Neuronal stem cell (in vitro differentiated cells): ENCODE results near the gene FOXL3.

ENCODE experiments used
- DNase-seq: peaks from one replicate; pipeline ENCODE4 v3.0.0-alpha.2; 2013; ENCODE audit warnings: low spot score
- H2AFZ ChIP-seq: one replicate; pipeline ENCODE4 v1.6.1; 2013; ENCODE audit warnings: mild to moderate bottlenecking, low read length, inconsistent platforms
- H2AK5ac ChIP-seq: 2 replicates; pipeline ENCODE4 v1.6.1; 2013; ENCODE audit warnings: low read depth, mild to moderate bottlenecking, inconsistent platforms, low read length, moderate library complexity, mixed read lengths
- H2BK120ac ChIP-seq: 2 replicates; pipeline ENCODE4 v1.6.1; 2013; ENCODE audit warnings: low read depth, mild to moderate bottlenecking, inconsistent platforms, low read length, moderate library complexity, mixed read lengths
- H2BK12ac ChIP-seq: one replicate; pipeline ENCODE4 v1.6.1; 2013; ENCODE audit warnings: low read length, inconsistent platforms
- H2BK15ac ChIP-seq: 2 replicates; pipeline ENCODE4 v1.6.1; 2013; ENCODE audit warnings: mild to moderate bottlenecking, low read length, inconsistent platforms, mixed read lengths
- H2BK5ac ChIP-seq: one replicate; pipeline ENCODE4 v1.6.1; 2013; ENCODE audit warnings: inconsistent platforms, mild to moderate bottlenecking, low read length, moderate library complexity
- H3K14ac ChIP-seq: one replicate; pipeline ENCODE4 v1.6.1; 2013; ENCODE audit warnings: low read length, inconsistent platforms
- H3K18ac ChIP-seq: 2 replicates; pipeline ENCODE4 v1.6.1; 2013; ENCODE audit warnings: low read length, inconsistent platforms
- H3K23ac ChIP-seq: 2 replicates; pipeline ENCODE4 v1.6.1; 2013; ENCODE audit warnings: low read depth, mild to moderate bottlenecking, mixed read lengths, low read length, inconsistent platforms; ENCODE audit not compliant: poor library complexity
- H3K27ac ChIP-seq: replicated peaks from 3 replicates; pipeline ENCODE4 v1.5.1; 2013; ENCODE audit warnings: low read length, inconsistent platforms
- H3K27me3 ChIP-seq, 3 experiments: 2 replicates each; pipeline ENCODE4 v1.6.1; 2013; ENCODE audit warnings: low read length in 3 of 3, mild to moderate bottlenecking in 2 of 3, inconsistent platforms in 1 of 3, low read depth in 1 of 3, mixed read lengths in 1 of 3, moderate library complexity in 1 of 3; ENCODE audit not compliant: control insufficient read depth in 3 of 3, insufficient read depth in 3 of 3
- H3K36me3 ChIP-seq, 2 donors: replicated peaks in 1 of 2; 2 replicates each; pipeline ENCODE4 v1.6.1; 2013; ENCODE audit warnings: low read length in 2 of 2; ENCODE audit not compliant: control insufficient read depth in 2 of 2, insufficient read depth in 2 of 2
- H3K4ac ChIP-seq: 2 replicates; pipeline ENCODE4 v1.6.1; 2013; ENCODE audit warnings: inconsistent platforms, mild to moderate bottlenecking, low read length, moderate library complexity
- H3K4me1 ChIP-seq, 2 donors: 1 replicate in 1 of 2; 2 replicates in 1 of 2; pipeline ENCODE4 v1.6.1; 2013; ENCODE audit warnings: low read length in 2 of 2, low read depth in 1 of 2; ENCODE audit not compliant: control insufficient read depth in 2 of 2, insufficient read depth in 1 of 2
- H3K4me2 ChIP-seq: one replicate; pipeline ENCODE4 v1.6.1; 2013; ENCODE audit warnings: mild to moderate bottlenecking, low read length, inconsistent platforms; ENCODE audit not compliant: insufficient read depth, poor library complexity, severe bottlenecking
- H3K4me3 ChIP-seq, 2 donors: 2 replicates each; pipeline ENCODE4 v1.5.1; 2013; ENCODE audit warnings: low read length in 2 of 2, mild to moderate bottlenecking in 2 of 2, inconsistent platforms in 1 of 2, moderate library complexity in 1 of 2
- H3K79me1 ChIP-seq: one replicate; pipeline ENCODE4 v1.6.1; 2013; ENCODE audit warnings: low read depth, mild to moderate bottlenecking, inconsistent platforms, low read length, moderate library complexity
- H3K9ac ChIP-seq: one replicate; pipeline ENCODE4 v1.6.1; 2013; ENCODE audit warnings: mild to moderate bottlenecking, low read depth, low read length, inconsistent platforms; ENCODE audit not compliant: poor library complexity
- H3K9me3 ChIP-seq, 2 donors: replicated peaks in 1 of 2; 2 replicates each; pipeline versions ENCODE3 to v1.6.1; 2013; ENCODE audit warnings: low read length in 2 of 2, mild to moderate bottlenecking in 2 of 2, inconsistent platforms in 1 of 2, low read depth in 1 of 2, mixed read lengths in 1 of 2, moderate library complexity in 1 of 2; ENCODE audit not compliant: control insufficient read depth in 2 of 2, insufficient read depth in 1 of 2
- H4K8ac ChIP-seq: one replicate; pipeline ENCODE4 v1.6.1; 2013; ENCODE audit warnings: low read depth, mild to moderate bottlenecking, inconsistent platforms, low read length, moderate library complexity
- H4K91ac ChIP-seq: one replicate; pipeline ENCODE4 v1.6.1; 2013; ENCODE audit warnings: low read length, low read depth, mild to moderate bottlenecking, inconsistent platforms; ENCODE audit not compliant: poor library complexity
- WGBS, 2 donors: extraction: QIAGEN DNeasy Blood & Tissue Kit; methylation state at CpG; one replicate each; pipeline ENCODE4 v1.1.7; 2013; ENCODE audit warnings: missing lambda C conversion rate in 2 of 2, mixed read lengths in 1 of 2; ENCODE audit not compliant: insufficient read length in 2 of 2, insufficient replicate concordance in 1 of 2; ENCODE audit errors: extremely low coverage in 2 of 2; 5-methylcytosine and 5-hydroxymethylcytosine counted together

Gene FOXL3

GRCh38 chr7:332020-332517, 42.1 kb downstream of the FOXL3 start:
- H3K4me3 ChIP-seq, result no peak overlapping the region
- H3K27me3 ChIP-seq, result peaks cover 0 to 20% (median 11%) of the 10 kb centered on the region in 3 experiments
- H2BK5ac ChIP-seq, result no peak overlapping the region
- no peak overlapping the region for H3K14ac ChIP-seq
- peak overlapping the region; percentile 50 for H3K9ac ChIP-seq
- H3K79me1 ChIP-seq, result peaks cover 6% of the 10 kb centered on the region
- H3K23ac ChIP-seq, result no peak overlapping the region
- no peak overlapping the region for H3K4ac ChIP-seq
- H3K36me3 ChIP-seq, result peaks cover 0 to 5% of the 10 kb centered on the region in 2 donors
- peak overlapping the region; percentile 88 for H2BK15ac ChIP-seq
- H2BK120ac ChIP-seq, result no peak overlapping the region
- no peak overlapping the region for H2AFZ ChIP-seq
- H4K8ac ChIP-seq, result no peak overlapping the region
- no peak overlapping the region for H3K27ac ChIP-seq
- H4K91ac ChIP-seq, result peak overlapping the region; percentile 85
- peaks cover 0 to 19% of the 10 kb centered on the region in 2 donors for H3K4me1 ChIP-seq
- peaks cover 0 to 9% of the 10 kb centered on the region in 2 donors for H3K9me3 ChIP-seq
- no peak for DNase-seq
- peak overlapping the region; percentile 95 for H2AK5ac ChIP-seq
- peak overlapping the region; percentile 46 for H2BK12ac ChIP-seq
- peak overlapping the region; percentile 87 for H3K18ac ChIP-seq
- no CpG with 5 or more reads among the region's 23 CpGs for WGBS, 2 donors
- no peak overlapping the region for H3K4me2 ChIP-seq

DNA sequence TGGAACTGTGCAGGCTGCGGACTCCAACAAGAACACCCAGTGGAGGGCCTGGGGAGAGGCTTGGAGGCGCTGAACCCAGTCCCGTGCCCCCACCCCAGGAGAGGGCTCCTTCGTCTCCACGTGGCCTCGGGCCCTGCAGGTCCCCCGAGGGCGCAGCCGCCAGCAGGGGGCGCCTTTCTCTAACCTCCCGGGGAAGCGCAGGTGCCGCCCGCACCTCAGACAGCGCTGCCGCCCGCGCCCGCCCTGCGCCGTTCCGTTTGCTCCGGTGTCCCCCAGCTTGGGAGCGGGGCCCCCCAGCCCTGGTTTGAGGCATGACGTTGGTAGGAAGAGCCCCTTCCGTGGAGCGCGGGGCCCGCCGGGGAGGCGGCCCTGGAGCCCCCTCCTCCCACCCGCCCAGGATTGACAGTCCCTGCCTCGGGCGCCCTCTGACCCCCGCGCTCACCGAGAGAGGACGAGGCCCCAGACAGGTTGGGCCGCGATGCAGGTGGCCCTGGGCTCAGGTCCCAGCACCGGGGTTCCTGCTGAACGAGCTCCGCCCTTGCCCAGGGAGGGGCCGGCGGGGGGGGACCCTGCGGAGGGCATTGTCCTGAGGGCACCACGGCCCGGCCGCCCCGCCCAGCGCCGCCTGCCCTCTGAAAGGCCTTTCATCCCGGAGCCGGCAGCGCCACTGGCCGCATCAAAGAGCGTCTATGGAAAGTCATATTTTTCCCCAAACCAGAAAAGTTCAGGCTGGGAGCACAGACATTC, 42.8 kb downstream of the FOXL3 start:
- peak overlapping the region in 1 of 2 donors; percentile 64 for H3K4me3 ChIP-seq
- no peak overlapping the region for H3K14ac ChIP-seq
- peak; percentile 72 for DNase-seq
- H3K9ac ChIP-seq, result peak overlapping the region; percentile 21
- peaks cover 0 to 17% (median 11%) of the 10 kb centered on the region in 3 experiments for H3K27me3 ChIP-seq
- WGBS, 2 donors, result no CpG with 5 or more reads among the region's 57 CpGs
- H3K79me1 ChIP-seq, result peaks cover 6% of the 10 kb centered on the region
- H2BK120ac ChIP-seq, result no peak overlapping the region
- no peak overlapping the region for H3K4ac ChIP-seq
- peaks cover 0 to 5% of the 10 kb centered on the region in 2 donors for H3K36me3 ChIP-seq
- peak overlapping the region; percentile 58 for H2BK12ac ChIP-seq
- H3K4me1 ChIP-seq, result peaks cover 0 to 19% of the 10 kb centered on the region in 2 donors
- H3K18ac ChIP-seq, result peak overlapping the region; percentile 96
- peak overlapping the region; percentile 90 for H2AFZ ChIP-seq
- H3K23ac ChIP-seq, result peak overlapping the region; percentile 91
- no peak overlapping the region for H3K27ac ChIP-seq
- peak overlapping the region; percentile 87 for H2BK5ac ChIP-seq
- peak overlapping the region; percentile 66 for H3K4me2 ChIP-seq
- H2AK5ac ChIP-seq, result no peak overlapping the region
- H3K9me3 ChIP-seq, result peaks cover 0 to 9% of the 10 kb centered on the region in 2 donors
- H4K91ac ChIP-seq, result no peak overlapping the region
- no peak overlapping the region for H4K8ac ChIP-seq
- peak overlapping the region; percentile 88 for H2BK15ac ChIP-seq

- H3K4ac ChIP-seq, result no peak overlapping the region
- no peak overlapping the region for H3K27ac ChIP-seq
- no peak overlapping the region for H3K4me2 ChIP-seq
- peak overlapping the region; percentile 64 for H3K9ac ChIP-seq
- H2BK5ac ChIP-seq, result no peak overlapping the region
- H2AFZ ChIP-seq, result peak overlapping the region; percentile 90
- H2BK12ac ChIP-seq, result no peak overlapping the region
- H3K27me3 ChIP-seq, result peaks cover 0 to 17% (median 11%) of the 10 kb centered on the region in 3 experiments
- no peak overlapping the region for H3K4me3 ChIP-seq
- no CpG with 5 or more reads among the region's 17 CpGs for WGBS, 2 donors
- H2AK5ac ChIP-seq, result no peak overlapping the region
- H3K14ac ChIP-seq, result peak overlapping the region; percentile 100
- DNase-seq, result peak; percentile 15
- peak overlapping the region; percentile 93 for H3K18ac ChIP-seq
- no peak overlapping the region for H3K23ac ChIP-seq
- H2BK15ac ChIP-seq, result no peak overlapping the region
- no peak overlapping the region for H4K91ac ChIP-seq
- H3K79me1 ChIP-seq, result peaks cover 6% of the 10 kb centered on the region
- H3K36me3 ChIP-seq, result peaks cover 0 to 5% of the 10 kb centered on the region in 2 donors
- peaks cover 0 to 19% of the 10 kb centered on the region in 2 donors for H3K4me1 ChIP-seq
- H3K9me3 ChIP-seq, result peaks cover 0 to 9% of the 10 kb centered on the region in 2 donors
- peak overlapping the region; percentile 99 for H4K8ac ChIP-seq
- H2BK120ac ChIP-seq, result no peak overlapping the region
These were observed 43.4 kb downstream of the FOXL3 start for GRCh38 chr7:333393-333764.

DNA sequence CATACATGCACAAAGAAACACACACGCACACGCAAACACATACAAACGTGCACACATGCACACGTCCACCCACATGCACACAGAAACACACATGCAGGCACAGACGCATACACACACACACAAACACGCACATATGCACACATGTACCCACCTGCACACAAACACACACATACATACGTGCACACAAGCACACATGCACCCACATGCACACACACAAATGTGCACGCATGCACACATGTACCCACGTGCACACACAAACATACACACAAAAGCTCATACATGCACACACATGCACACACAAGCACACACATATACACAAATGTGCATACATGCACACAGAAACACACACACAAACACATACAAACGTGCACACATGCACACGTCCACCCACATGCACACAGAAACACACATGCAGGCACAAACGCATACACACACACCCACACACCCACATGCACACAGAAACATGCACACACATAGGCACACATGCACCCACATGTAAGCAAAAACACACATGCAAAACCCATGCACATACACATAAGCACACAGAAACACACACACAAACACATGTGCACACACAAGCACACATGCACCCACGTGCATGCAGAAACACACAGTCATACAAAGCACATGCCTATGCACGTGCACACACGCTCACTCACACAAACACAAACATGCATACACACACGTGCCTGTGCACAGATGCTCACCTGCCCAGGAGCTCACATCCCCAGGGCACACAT, 44.8 kb downstream of the FOXL3 start:
- Histone ChIP-seq H3K23ac (peak overlapping the region; percentile 60), H3K4me1 (peaks cover 0 to 19% of the 10 kb centered on the region in 2 donors), H3K9ac (peak overlapping the region; percentile 64), H3K27me3 (peaks cover 0 to 25% (median 11%) of the 10 kb centered on the region in 3 experiments), H2AK5ac (no peak overlapping the region), H2BK120ac (no peak overlapping the region), H3K79me1 (peaks cover 6% of the 10 kb centered on the region), H2BK12ac (no peak overlapping the region), H2BK5ac (no peak overlapping the region), H3K9me3 (peaks cover 0 to 9% of the 10 kb centered on the region in 2 donors), H3K14ac (peak overlapping the region; percentile 100), H3K18ac (peak overlapping the region; percentile 60), H4K91ac (no peak overlapping the region), H3K4ac (no peak overlapping the region), H2AFZ (no peak overlapping the region), H4K8ac (no peak overlapping the region), H2BK15ac (no peak overlapping the region), H3K4me2 (no peak overlapping the region), H3K36me3 (peaks cover 0 to 5% of the 10 kb centered on the region in 2 donors), H3K27ac (no peak overlapping the region), H3K4me3 (peak overlapping the region in 1 of 2 donors; percentile 57)
- no CpG with 5 or more reads among the region's 16 CpGs for WGBS, 2 donors
- DNase-seq, result no peak
